ENCODE data around the gene SHTN1. TPM values are rescaled to one million over a fixed set of nuclear protein-coding genes. Genes with fewer than 3 reads are reported as not detected.

SHTN1 gene
- total RNA-seq, 2 donors from 2014 or later = 24.7 to 37.1 TPM

DNA sequence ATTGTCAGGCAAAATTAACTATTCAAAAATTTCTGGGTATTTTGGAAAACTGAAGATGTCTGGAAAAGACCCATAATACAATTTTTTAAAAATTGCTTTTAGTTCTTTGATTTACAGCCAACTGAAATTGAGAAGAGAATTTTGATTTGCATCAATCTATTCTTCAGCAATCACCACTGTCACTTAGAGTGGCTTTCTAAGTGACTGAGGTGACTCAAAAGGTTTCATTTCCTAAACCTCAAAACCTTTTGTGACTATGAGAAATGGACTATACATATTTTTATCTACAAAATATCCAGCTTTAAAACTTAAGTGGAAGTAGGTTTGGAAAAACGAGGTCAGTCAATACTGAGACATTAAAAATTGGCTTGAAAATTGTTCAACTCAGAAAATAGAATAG lies 95.7 kb downstream of the SHTN1 start:
- H3K9me3 ChIP-seq = no peaks in the 10 kb centered on the region
- intact Hi-C loops (cut with DNase I) = no loop called here
- TF ChIP-seq, protein P1, sequence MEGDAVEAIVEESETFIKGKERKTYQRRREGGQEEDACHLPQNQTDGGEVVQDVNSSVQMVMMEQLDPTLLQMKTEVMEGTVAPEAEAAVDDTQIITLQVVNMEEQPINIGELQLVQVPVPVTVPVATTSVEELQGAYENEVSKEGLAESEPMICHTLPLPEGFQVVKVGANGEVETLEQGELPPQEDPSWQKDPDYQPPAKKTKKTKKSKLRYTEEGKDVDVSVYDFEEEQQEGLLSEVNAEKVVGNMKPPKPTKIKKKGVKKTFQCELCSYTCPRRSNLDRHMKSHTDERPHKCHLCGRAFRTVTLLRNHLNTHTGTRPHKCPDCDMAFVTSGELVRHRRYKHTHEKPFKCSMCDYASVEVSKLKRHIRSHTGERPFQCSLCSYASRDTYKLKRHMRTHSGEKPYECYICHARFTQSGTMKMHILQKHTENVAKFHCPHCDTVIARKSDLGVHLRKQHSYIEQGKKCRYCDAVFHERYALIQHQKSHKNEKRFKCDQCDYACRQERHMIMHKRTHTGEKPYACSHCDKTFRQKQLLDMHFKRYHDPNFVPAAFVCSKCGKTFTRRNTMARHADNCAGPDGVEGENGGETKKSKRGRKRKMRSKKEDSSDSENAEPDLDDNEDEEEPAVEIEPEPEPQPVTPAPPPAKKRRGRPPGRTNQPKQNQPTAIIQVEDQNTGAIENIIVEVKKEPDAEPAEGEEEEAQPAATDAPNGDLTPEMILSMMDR (IDR thresholded peaks at IDR 0.05) = no peak
- TF ChIP-seq POLR2A (IDR thresholded peaks at IDR 0.05) = no peak
- no peak overlapping the region for H3K27ac ChIP-seq
- H3K4me1 ChIP-seq = no peaks in the 10 kb centered on the region
- no peak for ATAC-seq
- no peaks in the 10 kb centered on the region for H3K27me3 ChIP-seq
- 83 to 85% methylated on average over 1 of the region's 1 CpG for WGBS, 2 donors
- DNase-seq = no peak
- peaks cover 0 to 23% of the 10 kb centered on the region in 2 donors for H3K36me3 ChIP-seq (replicated peaks in 1 of 2; ENCODE audit: insufficient read depth in 1 of 2, low read depth in 2 of 2)
- no peak overlapping the region for H3K4me3 ChIP-seq

DNA sequence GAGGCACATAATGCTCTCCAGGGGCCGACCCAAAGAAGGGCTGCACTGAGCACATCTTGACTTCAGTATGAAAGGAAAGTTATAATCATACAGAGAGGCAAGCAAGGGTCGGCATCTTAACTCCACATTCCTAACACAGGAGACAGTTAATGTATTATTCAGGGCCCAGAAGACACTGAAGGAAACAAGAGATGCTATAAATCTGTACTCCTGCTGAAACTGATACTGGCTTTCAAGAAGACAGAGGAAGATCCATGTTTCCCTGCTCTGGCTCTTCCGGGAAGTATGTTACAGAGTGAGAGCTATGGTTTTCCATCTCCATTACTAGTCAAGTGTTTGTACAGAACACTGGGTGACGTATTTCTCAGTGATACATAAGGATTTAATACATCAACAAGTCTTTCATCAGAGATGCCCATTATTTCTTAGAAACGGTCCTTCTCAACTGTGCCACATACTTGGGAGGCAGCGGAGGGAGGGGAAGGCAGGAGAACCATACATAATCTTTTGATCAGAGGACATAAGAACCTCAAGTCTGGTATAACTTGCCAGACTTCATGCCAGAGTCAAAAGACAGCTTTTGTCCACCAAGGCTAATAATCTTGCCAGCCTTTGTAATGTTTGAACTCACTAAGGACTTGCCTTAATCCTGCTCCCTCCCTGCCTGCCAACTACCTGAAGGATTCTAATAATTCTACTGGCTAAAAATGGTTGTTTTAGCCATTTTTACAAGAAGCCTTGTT lies 97.6 kb downstream of the SHTN1 start:
- no peaks in the 10 kb centered on the region for H3K27me3 ChIP-seq
- H3K9me3 ChIP-seq = no peaks in the 10 kb centered on the region
- no peaks in the 10 kb centered on the region for H3K4me1 ChIP-seq
- no peak overlapping the region for H3K27ac ChIP-seq
- intact Hi-C loops (cut with DNase I) = no loop called here
- ATAC-seq (no peak), DNase-seq (no peak)
- WGBS, 2 donors = 79 to 81% methylated on average over 5 to 6 of the region's 6 CpGs
- peaks cover 0 to 16% of the 10 kb centered on the region in 2 donors for H3K36me3 ChIP-seq (replicated peaks in 1 of 2; ENCODE audit: insufficient read depth in 1 of 2, low read depth in 2 of 2)
- no peak for TF ChIP-seq POLR2A (IDR thresholded peaks at IDR 0.05)
- TF ChIP-seq, protein P1 (IDR thresholded peaks at IDR 0.05) = no peak
- no peak overlapping the region for H3K4me3 ChIP-seq

DNA sequence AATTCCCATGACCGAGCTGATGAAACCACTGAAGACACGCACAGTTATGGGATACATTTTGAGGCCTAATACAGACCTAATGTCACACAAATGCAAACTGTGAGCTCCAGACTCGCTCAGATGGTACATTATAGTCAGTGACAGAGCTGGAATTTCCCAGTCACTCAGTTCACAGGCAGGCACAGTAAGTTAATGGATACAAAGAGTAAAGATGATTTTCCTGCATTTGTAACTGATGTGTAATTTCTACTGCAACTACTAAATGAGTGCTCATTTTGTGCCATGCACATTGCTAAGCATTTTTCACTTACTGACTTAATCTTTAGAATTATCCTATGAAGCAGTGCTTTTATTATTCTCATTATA lies 99.2 kb downstream of the SHTN1 start:
- no peak for TF ChIP-seq POLR2A (IDR thresholded peaks at IDR 0.05)
- TF ChIP-seq, protein P1 (IDR thresholded peaks at IDR 0.05) = no peak
- no peak overlapping the region for H3K4me3 ChIP-seq

DNA sequence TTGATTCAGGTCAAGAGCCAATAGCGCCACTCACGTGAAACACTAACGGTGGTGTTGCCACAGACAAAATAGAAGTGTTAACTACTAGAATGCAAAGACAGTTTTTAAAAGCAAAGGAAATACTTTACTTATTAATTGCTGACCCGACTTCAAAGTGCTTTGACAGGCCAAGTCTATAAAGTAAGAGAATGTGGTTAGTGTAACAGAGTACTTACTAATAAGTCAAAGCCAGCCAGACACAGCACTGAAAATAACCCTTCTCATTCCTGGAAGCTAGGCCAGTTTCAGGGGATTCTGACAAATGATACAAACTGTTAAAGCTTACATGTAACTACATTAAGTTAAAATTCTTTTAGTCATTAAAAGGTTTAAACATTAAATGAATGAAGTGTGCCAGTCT lies 105.4 kb downstream of the SHTN1 start:
- ATAC-seq (no peak), DNase-seq (no peak)
- Histone ChIP-seq H3K27me3 (no peaks in the 10 kb centered on the region), H3K9me3 (no peaks in the 10 kb centered on the region), H3K27ac (no peak overlapping the region), H3K4me3 (no peak overlapping the region), H3K4me1 (no peaks in the 10 kb centered on the region), H3K36me3 (replicated peaks in 1 of 2; ENCODE audit: insufficient read depth in 1 of 2, low read depth in 2 of 2) (peaks cover 0 to 2% of the 10 kb centered on the region in 2 donors)
- no peak for TF ChIP-seq POLR2A (IDR thresholded peaks at IDR 0.05)
- TF ChIP-seq, protein P1 (IDR thresholded peaks at IDR 0.05) = no peak
- intact Hi-C loops (cut with DNase I) = no loop called here
- WGBS, 2 donors = 59% methylated on average over 4 of the region's 4 CpGs

More for the DNA sequence above, 99.2 kb downstream of the SHTN1 start:
- H3K9me3 ChIP-seq = no peaks in the 10 kb centered on the region
- no peaks in the 10 kb centered on the region for H3K27me3 ChIP-seq
- DNase-seq (no peak), ATAC-seq (no peak)
- H3K27ac ChIP-seq = no peak overlapping the region
- H3K4me1 ChIP-seq = no peaks in the 10 kb centered on the region
- 96% methylated on average over 3 of the region's 3 CpGs for WGBS, 2 donors
- peaks cover 0 to 12% of the 10 kb centered on the region in 2 donors for H3K36me3 ChIP-seq (replicated peaks in 1 of 2; ENCODE audit: insufficient read depth in 1 of 2, low read depth in 2 of 2)
- intact Hi-C loops (cut with DNase I) = no loop called here

DNA sequence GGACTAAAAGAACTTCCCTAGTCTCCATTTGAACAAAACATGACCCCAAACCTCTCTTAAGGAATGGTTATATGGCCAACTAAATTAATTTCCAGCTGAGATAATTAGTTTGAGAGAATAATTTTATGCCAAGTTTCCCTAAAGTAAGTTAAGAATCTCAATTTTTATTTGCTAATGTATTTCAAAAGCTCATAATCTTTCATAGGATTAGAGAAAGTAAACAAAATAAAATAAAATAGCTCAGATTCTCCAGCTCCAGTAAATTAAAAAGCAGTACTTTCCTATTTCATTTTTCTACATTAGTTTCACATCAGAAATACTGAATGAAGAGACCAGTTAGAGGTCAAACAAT lies 111.3 kb downstream of the SHTN1 start:
- H3K4me3 ChIP-seq = no peak overlapping the region
- no peak overlapping the region for H3K27ac ChIP-seq
- ATAC-seq (no peak), DNase-seq (no peak)
- H3K27me3 ChIP-seq = no peaks in the 10 kb centered on the region
- intact Hi-C loops (cut with DNase I) = no loop called here
- peaks cover 8% of the 10 kb centered on the region for H3K4me1 ChIP-seq
- no peaks in the 10 kb centered on the region for H3K36me3 ChIP-seq (replicated peaks in 1 of 2; ENCODE audit: insufficient read depth in 1 of 2, low read depth in 2 of 2)
- no peak for TF ChIP-seq POLR2A (IDR thresholded peaks at IDR 0.05)
- TF ChIP-seq, protein P1 (IDR thresholded peaks at IDR 0.05) = no peak
- no peaks in the 10 kb centered on the region for H3K9me3 ChIP-seq
